HuH-7 (cell line): ENCODE data around the gene C10orf62.
A peak's percentile ranks its signal among the peaks of the same experiment; 100 is the strongest.
"Not testable (repeated sequence)": the region's sequence is repeated elsewhere in the genome, so short reads cannot be mapped to it uniquely, and the experiment has no call there.

Experiments used
- DNase-seq: peaks from one replicate; pipeline ENCODE4 v3.0.0; 2011; ENCODE audit warnings: low spot score

The C10orf62 gene

GRCh38 chr10:97566336-97566996 is 23.1 kb upstream of the C10orf62 start:
- no peak for DNase-seq

DNA sequence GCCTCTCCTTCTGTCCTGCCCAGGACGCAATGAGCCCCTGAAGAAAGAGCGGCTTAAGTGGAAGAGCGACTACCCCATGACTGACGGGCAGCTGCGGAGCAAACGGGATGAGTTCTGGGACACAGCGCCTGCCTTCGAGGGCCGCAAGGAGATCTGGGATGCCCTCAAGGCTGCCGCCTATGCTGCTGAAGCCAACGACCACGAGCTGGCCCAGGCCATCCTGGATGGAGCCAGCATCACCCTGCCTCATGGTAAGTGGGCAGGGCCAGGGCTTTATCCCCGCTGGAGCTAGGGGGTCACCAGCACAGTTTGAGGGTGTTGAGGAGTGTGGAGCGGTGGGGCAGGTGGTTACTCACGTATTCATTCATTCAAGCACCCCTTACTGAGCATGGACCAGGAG is 21.6 kb upstream of the C10orf62 start:
- no peak for DNase-seq

DNA sequence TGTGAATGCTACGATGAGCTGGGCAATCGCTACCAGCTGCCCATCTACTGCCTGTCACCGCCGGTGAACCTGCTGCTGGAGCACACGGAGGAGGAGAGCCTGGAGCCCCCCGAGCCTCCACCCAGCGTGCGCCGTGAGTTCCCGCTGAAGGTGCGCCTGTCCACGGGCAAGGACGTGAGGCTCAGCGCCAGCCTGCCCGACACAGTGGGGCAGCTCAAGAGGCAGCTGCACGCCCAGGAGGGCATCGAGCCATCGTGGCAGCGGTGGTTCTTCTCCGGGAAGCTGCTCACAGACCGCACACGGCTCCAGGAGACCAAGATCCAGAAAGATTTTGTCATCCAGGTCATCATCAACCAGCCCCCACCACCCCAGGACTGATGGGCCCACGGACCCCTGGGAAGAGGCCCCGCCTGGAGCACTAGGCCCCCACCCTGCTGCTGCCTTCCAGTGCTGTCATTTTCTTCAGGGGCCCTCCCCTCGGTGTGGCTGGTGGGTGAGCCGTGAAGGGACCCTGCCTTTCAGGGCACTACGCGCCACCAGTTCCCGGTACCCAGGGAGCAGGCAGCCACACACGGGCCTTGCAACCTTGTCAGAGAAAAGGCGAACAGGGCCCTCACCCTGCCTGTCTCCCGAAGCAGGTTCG is 19.3 kb upstream of the C10orf62 start:
- DNase-seq = no peak

- DNase-seq = no peak
These were observed 18.6 kb upstream of the C10orf62 start for GRCh38 chr10:97570789-97571471.

- DNase-seq = no peak
These were observed 17.9 kb upstream of the C10orf62 start for GRCh38 chr10:97571622-97572021.

DNA sequence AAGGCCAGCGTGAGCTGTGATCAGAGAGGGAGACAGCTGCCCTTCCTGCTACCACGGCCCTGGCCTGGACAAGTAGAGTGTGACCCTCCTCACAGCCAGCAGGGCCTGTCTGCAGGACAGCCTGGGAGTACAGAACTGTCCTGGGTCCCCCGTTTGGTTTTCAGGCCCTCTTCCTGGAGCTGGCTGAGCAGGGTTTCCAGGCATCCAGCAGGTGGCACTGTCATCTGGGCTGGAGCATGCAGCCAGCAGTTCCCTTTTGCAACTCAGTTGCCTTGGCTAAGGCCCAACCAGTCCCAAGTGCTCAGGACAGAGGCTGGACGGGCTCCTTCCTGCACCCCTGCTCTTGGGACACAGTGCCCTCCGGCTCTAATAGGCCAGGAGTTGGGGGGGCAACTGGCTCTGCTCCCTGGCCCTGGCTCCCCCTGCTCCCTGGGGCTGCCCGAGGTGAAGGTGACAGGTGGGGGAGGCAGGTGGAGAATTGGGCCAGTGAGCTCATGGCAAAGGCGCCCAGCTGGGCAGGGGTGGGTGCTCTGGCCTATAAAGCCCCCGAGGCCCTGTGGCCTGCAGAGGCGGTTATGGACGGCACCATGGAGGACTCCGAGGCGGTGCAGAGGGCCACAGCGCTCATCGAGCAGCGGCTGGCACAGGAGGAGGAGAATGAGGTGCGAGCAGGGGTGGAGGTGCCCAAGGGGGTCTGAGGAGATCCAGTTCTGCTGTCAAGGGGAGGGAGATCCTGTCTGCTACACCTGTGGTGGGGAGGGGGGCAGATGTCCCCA is 17.1 kb upstream of the C10orf62 start, which contains the start of gene ANKRD2:
Gene ANKRD2 (plus strand): TSS at position 566 of the 776 bp plus-strand sequence. CDS start 10 bp downstream, at position 576.
- DNase-seq = peak; percentile 89

- no peak for DNase-seq
These were observed 16.5 kb upstream of the C10orf62 start for GRCh38 chr10:97573021-97573420.

GRCh38 chr10:97573672-97574071 is 15.8 kb upstream of the C10orf62 start:
- no peak for DNase-seq

DNA sequence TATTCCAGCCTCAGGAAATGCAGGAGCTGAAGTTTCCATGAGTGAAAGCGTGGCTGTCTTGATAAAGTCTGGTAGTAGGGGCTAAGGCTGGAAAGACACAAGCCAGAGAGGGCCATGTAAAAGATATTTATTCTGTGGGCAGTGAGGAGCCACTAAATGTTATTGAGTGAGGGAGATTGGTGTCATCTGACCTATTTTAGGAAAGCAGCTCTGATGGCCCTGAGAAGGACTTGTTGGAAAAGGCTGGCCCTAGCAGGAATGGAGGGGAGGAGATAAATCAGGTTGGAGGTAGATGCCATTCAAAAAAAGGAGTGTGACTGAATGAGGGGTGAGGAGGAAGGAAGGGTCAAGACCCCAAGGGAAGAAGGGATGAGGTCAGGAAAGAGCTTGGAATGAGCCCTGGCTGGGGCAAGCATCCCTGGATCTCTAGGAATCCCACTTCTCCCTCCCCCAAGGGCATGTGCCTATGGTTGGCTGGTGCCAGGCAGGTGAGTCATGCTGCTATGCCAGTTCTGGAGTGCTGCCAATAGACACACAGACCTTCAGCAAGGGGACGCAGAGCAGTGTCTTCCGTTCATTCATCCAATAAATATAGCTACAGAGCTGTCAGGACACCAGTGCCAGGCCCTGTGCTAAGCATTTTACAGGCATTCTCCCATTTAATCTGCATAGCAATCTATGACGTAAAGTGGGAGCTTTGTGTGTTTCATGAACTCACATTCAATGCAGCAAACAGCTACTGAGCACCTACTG is 15.0 kb upstream of the C10orf62 start:
- DNase-seq = no peak

DNA sequence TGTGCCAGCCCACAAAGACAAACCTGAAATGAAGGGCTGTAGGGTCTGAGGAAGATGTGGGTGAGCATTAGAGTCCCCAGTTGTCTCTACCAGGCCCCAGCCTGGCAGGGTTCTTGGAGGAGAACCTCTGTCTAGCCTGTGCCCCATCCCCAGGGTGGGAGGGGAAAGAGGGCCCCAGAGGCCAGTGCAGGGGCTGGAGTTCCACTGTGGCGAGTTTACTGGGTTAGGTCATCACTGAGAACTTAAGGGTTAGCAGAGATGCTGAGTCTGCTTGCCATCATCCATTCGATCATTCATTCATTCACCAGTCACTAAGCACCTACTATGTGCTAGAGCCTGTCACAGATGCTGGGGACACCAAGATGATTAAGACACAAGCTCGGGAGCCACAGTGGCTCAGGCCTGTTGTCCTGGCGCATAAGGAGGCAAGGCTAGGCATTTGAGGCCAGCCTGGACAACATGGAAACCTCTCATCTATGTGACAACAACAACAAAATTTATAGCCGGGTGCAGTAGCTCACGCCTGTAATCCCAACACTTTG is 14.3 kb upstream of the C10orf62 start:
- no peak for DNase-seq

GRCh38 chr10:97576487-97576886 is 13.0 kb upstream of the C10orf62 start:
- not testable (repeated sequence) for DNase-seq

DNA sequence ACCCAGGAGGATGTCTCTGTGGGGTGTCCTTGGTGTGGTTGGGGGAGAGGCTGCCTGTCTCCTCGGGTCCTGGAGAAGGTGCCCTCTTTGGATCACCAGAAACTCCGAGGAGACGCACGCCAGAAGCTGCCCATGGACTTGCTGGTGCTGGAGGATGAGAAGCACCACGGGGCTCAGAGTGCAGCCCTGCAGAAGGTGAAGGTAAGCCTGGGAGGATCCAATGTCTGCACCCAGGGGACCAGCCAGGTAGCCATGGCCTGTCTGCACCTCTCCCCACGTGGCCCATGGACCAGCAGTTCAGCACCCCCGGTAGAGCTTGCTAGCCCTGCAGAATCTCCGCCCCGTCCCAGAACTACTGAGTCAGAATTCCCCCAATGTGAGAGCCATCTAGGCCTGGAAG is 11.8 kb upstream of the C10orf62 start:
- no peak for DNase-seq

DNA sequence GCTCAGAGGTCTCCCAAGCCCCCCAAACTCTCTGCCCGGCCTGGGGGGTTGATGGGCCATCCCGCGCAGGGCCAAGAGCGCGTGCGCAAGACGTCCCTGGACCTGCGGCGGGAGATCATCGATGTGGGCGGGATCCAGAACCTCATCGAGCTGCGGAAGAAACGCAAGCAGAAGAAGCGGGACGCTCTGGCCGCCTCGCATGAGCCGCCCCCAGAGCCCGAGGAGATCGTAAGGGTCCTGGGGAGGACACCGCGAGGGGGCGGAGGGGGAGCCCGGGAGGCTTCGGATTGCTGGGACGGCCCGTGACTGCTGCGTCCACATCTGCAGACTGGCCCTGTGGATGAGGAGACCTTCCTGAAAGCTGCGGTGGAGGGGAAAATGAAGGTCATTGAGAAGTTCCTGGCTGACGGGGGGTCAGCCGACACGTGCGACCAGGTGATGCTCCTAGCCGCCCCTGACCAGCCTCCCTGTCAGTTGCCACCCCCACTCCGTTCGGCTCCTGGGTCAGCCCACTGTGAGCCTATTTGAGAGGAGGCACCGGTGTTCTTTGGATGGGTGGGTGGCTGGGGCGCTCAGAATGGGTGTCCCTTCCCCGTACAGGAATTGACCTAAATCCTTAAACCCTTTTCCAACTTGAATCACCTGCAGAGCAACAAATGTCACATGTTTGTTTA is 11.2 kb upstream of the C10orf62 start:
- DNase-seq = no peak

- DNase-seq = no peak
These were observed 8.8 kb upstream of the C10orf62 start for GRCh38 chr10:97580421-97581367.

DNA sequence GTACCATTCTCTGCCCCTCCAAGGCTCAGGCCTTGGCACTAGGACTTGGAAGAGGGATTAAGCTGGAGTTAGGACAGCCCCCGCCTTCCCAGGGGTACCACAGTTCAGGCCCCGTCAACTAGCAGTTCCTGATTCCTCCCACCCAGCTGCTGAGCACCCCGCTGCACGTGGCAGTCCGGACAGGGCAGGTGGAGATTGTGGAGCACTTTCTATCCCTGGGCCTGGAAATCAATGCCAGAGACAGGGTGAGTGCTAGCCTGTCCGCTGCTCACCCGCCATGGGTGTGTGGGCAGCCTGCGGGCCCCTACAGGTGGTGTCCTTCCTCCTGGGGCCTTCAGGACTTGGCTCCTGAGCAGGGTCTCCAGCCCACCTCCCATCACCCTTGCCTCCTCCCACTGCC is 7.4 kb upstream of the C10orf62 start:
- no peak for DNase-seq

GRCh38 chr10:97583476-97583875 is 6.0 kb upstream of the C10orf62 start:
- no peak for DNase-seq

GRCh38 chr10:97584060-97584797 is 5.3 kb upstream of the C10orf62 start, which contains the start of gene HOGA1:
TSS of gene HOGA1 (plus strand) at chr10:97584389. CDS start at chr10:97584704, 315 bp downstream.
- peak; percentile 46 for DNase-seq

- no peak for DNase-seq
These were observed 4.6 kb upstream of the C10orf62 start for GRCh38 chr10:97584798-97585438.
